BLaER1 (cell line): Measurements from ENCODE around the gene POU6F1.
A peak's percentile ranks its signal among the peaks of the same experiment; 100 is the strongest.
"Not testable (repeated sequence)": the region's sequence is repeated elsewhere in the genome, so short reads cannot be mapped to it uniquely, and the experiment has no call there.

Experiments used
- H3K27ac ChIP-seq: shearing (Covaris generic); formaldehyde crosslinking; 2 replicates; pipeline ENCODE4 v1.8.1; 2022
- H3K27me3 ChIP-seq: shearing (Covaris generic); formaldehyde crosslinking; 2 replicates; pipeline ENCODE4 v1.8.1; 2022
- H3K36me3 ChIP-seq: shearing (Covaris generic); formaldehyde crosslinking; 2 replicates; pipeline ENCODE4 v1.8.1; 2022
- H3K4me1 ChIP-seq: shearing (Covaris generic); formaldehyde crosslinking; 2 replicates; pipeline ENCODE4 v1.8.1; 2022
- H3K4me2 ChIP-seq: shearing (Covaris generic); formaldehyde crosslinking; 2 replicates; pipeline ENCODE4 v1.8.1; 2022
- H3K4me3 ChIP-seq: shearing (Covaris generic); formaldehyde crosslinking; 2 replicates; pipeline ENCODE4 v1.8.1; 2022
- H3K9ac ChIP-seq: shearing (Covaris generic); formaldehyde crosslinking; 2 replicates; pipeline ENCODE4 v1.8.1; 2022
- H3K9me3 ChIP-seq: shearing (Covaris generic); formaldehyde crosslinking; 2 replicates; pipeline ENCODE4 v1.8.1; 2022
- H4K20me1 ChIP-seq: shearing (Covaris generic); formaldehyde crosslinking; 2 replicates; pipeline ENCODE4 v1.8.1; 2022
- Cebpa-rat ChIP-seq: shearing (Covaris generic); IDR thresholded peaks from 2 replicates; pipeline ENCODE4 v1.8.1; 2022

The POU6F1 gene

GRCh38 chr12:51232642-51233041 lies 14.8 kb upstream of the POU6F1 start:
- H4K20me1 ChIP-seq = no peaks in the 10 kb centered on the region
- H3K27me3 ChIP-seq = no peaks in the 10 kb centered on the region
- no peak for TF ChIP-seq Cebpa-rat
- H3K4me1 ChIP-seq = no peaks in the 10 kb centered on the region; the same call in 1 of the 2 replicates
- no peak overlapping the region for H3K27ac ChIP-seq
- no peak overlapping the region for H3K9ac ChIP-seq
- no peaks in the 10 kb centered on the region for H3K36me3 ChIP-seq
- H3K9me3 ChIP-seq = no peaks in the 10 kb centered on the region; the same call in 1 of the 2 replicates
- H3K4me3 ChIP-seq = no peak overlapping the region
- H3K4me2 ChIP-seq = no peak overlapping the region

- H3K9me3 ChIP-seq = no peaks in the 10 kb centered on the region; the same call in 1 of the 2 replicates
- H3K9ac ChIP-seq = no peak overlapping the region
- H4K20me1 ChIP-seq = no peaks in the 10 kb centered on the region
- no peak overlapping the region for H3K4me3 ChIP-seq
- H3K27me3 ChIP-seq = no peaks in the 10 kb centered on the region
- no peaks in the 10 kb centered on the region for H3K4me1 ChIP-seq
- no peak overlapping the region for H3K27ac ChIP-seq
- no peaks in the 10 kb centered on the region for H3K36me3 ChIP-seq
- no peak overlapping the region for H3K4me2 ChIP-seq
- TF ChIP-seq Cebpa-rat = no peak
These were observed 11.4 kb upstream of the POU6F1 start for GRCh38 chr12:51229116-51229809.

GRCh38 chr12:51227962-51228361 lies 10.1 kb upstream of the POU6F1 start:
- no peak overlapping the region for H3K4me2 ChIP-seq
- no peak overlapping the region for H3K9ac ChIP-seq

GRCh38 chr12:51227112-51227511 lies 9.2 kb upstream of the POU6F1 start:
- not testable (repeated sequence) for H3K4me3 ChIP-seq, H3K27ac ChIP-seq, H3K36me3 ChIP-seq, H3K4me1 ChIP-seq, H4K20me1 ChIP-seq, H3K9me3 ChIP-seq, H3K4me2 ChIP-seq, H3K27me3 ChIP-seq, H3K9ac ChIP-seq

More at GRCh38 chr12:51227962-51228361, 10.1 kb upstream of the POU6F1 start:
- Histone ChIP-seq H3K27ac (no peak overlapping the region), H3K4me1 (no peaks in the 10 kb centered on the region), H3K27me3 (no peaks in the 10 kb centered on the region), H3K9me3 (no peaks in the 10 kb centered on the region; the same call in 1 of the 2 replicates), H3K4me3 (no peak overlapping the region), H4K20me1 (no peaks in the 10 kb centered on the region), H3K36me3 (no peaks in the 10 kb centered on the region)
- no peak for TF ChIP-seq Cebpa-rat

- Histone ChIP-seq H3K27ac (no peak overlapping the region), H3K4me3 (no peak overlapping the region), H3K4me2 (no peak overlapping the region), H3K4me1 (no peaks in the 10 kb centered on the region), H3K36me3 (no peaks in the 10 kb centered on the region), H3K9me3 (no peaks in the 10 kb centered on the region), H3K27me3 (no peaks in the 10 kb centered on the region), H3K9ac (no peak overlapping the region), H4K20me1 (no peaks in the 10 kb centered on the region)
- no peak for TF ChIP-seq Cebpa-rat
These were observed 7.9 kb upstream of the POU6F1 start for GRCh38 chr12:51225771-51226170.

GRCh38 chr12:51225234-51225633 lies 7.4 kb upstream of the POU6F1 start:
- no peak for TF ChIP-seq Cebpa-rat
- Histone ChIP-seq H3K4me1 (no peaks in the 10 kb centered on the region), H3K27me3 (no peaks in the 10 kb centered on the region), H3K36me3 (no peaks in the 10 kb centered on the region), H3K27ac (no peak overlapping the region), H3K4me2 (no peak overlapping the region), H4K20me1 (no peaks in the 10 kb centered on the region), H3K9me3 (no peaks in the 10 kb centered on the region), H3K9ac (no peak overlapping the region), H3K4me3 (no peak overlapping the region)

- Histone ChIP-seq H3K36me3 (no peaks in the 10 kb centered on the region), H3K4me1 (no peaks in the 10 kb centered on the region), H3K4me3 (no peak overlapping the region), H3K27me3 (no peaks in the 10 kb centered on the region), H3K9ac (no peak overlapping the region), H3K4me2 (no peak overlapping the region), H3K9me3 (no peaks in the 10 kb centered on the region), H4K20me1 (no peaks in the 10 kb centered on the region), H3K27ac (no peak overlapping the region)
- TF ChIP-seq Cebpa-rat = no peak
These were observed 6.8 kb upstream of the POU6F1 start for GRCh38 chr12:51224625-51225024.

GRCh38 chr12:51222461-51222860 lies 4.6 kb upstream of the POU6F1 start:
- Histone ChIP-seq H3K9ac (no peak overlapping the region), H3K4me3 (no peak overlapping the region), H3K36me3 (no peaks in the 10 kb centered on the region), H3K4me1 (peaks cover 14% of the 10 kb centered on the region), H3K4me2 (no peak overlapping the region), H3K9me3 (no peaks in the 10 kb centered on the region), H3K27me3 (no peaks in the 10 kb centered on the region), H4K20me1 (no peaks in the 10 kb centered on the region), H3K27ac (no peak overlapping the region)
- no peak for TF ChIP-seq Cebpa-rat

- not testable (repeated sequence) for H3K9ac ChIP-seq, H3K4me3 ChIP-seq, H4K20me1 ChIP-seq, H3K4me2 ChIP-seq, H3K36me3 ChIP-seq, H3K9me3 ChIP-seq, H3K27me3 ChIP-seq, H3K27ac ChIP-seq
- peaks cover 21% of the 10 kb centered on the region for H3K4me1 ChIP-seq
These were observed 2.0 kb upstream of the POU6F1 start for GRCh38 chr12:51219857-51220256.

- H3K4me1 ChIP-seq = peaks cover 21% of the 10 kb centered on the region
- H4K20me1 ChIP-seq = no peaks in the 10 kb centered on the region
- TF ChIP-seq Cebpa-rat = no peak
- no peak overlapping the region for H3K27ac ChIP-seq
- 0 out of 2 replicates have a peak overlapping the region, but pooled peaks have one; percentile 84 for H3K9ac ChIP-seq
- peak overlapping the region; percentile 92 for H3K4me2 ChIP-seq
- no peaks in the 10 kb centered on the region for H3K9me3 ChIP-seq
- H3K36me3 ChIP-seq = no peaks in the 10 kb centered on the region
- H3K27me3 ChIP-seq = peaks cover 3% of the 10 kb centered on the region; the same call in 1 of the 2 replicates
- H3K4me3 ChIP-seq = no peak overlapping the region
These were observed 1.5 kb upstream of the POU6F1 start for GRCh38 chr12:51219322-51219721.
